ENCODE results near the gene SEPTIN7. TPM values are rescaled to one million over a fixed set of nuclear protein-coding genes. Genes with fewer than 3 reads are reported as not detected.

SEPTIN7 gene
- total and polyA plus RNA-seq, 2 of the 13 experiments (the other 11 are each of a cell fraction or from before 2014, with no cell fraction given) = 103 to 129 TPM

GRCh38 chr7:35801392-35802101 lies 690 bp downstream of the SEPTIN7 start (continued):
- no peak for TF ChIP-seq ZNF44 (CRISPR knock-in tag; IDR thresholded peaks at IDR 0.05)
- TF ChIP-seq ZNF660 (CRISPR knock-in tag; IDR thresholded peaks at IDR 0.05; ENCODE audit: borderline replicate concordance, low read depth) = no peak
- no peak for TF ChIP-seq SMAD9 (CRISPR knock-in tag; IDR thresholded peaks at IDR 0.05)
- TF ChIP-seq PTBP1 (IDR thresholded peaks at IDR 0.05; ENCODE audit: low read depth, low read length, poor library complexity, severe bottlenecking) = no peak
- TF ChIP-seq BRF2 (CRISPR knock-in tag; IDR thresholded peaks at IDR 0.05) = no peak
- TF ChIP-seq ZNF737 (CRISPR knock-in tag; IDR thresholded peaks at IDR 0.05; ENCODE audit: borderline replicate concordance) = no peak
- TF ChIP-seq ARNT (IDR thresholded peaks at IDR 0.05) = no peak
- no peak for TF ChIP-seq MIXL1 (CRISPR knock-in tag; IDR thresholded peaks at IDR 0.05)
- no peak for TF ChIP-seq NBN (conservative IDR thresholded peaks at IDR 0.05)
- no peak for TF ChIP-seq ZNF639 (CRISPR knock-in tag; conservative IDR thresholded peaks at IDR 0.05)
- TF ChIP-seq KDM5A (IDR thresholded peaks at IDR 0.05; ENCODE audit: borderline replicate concordance, low read length) = peak; percentile 59; the same call in 1 of the 2 replicates
- TF ChIP-seq ZNF749 (CRISPR knock-in tag; IDR thresholded peaks at IDR 0.05; ENCODE audit: borderline replicate concordance) = peak; percentile 54; the same call in 1 of the 2 replicates
- no peak for TF ChIP-seq ZNF775 (CRISPR knock-in tag; IDR thresholded peaks at IDR 0.05; ENCODE audit: borderline replicate concordance)
- peak; percentile 93 for TF ChIP-seq HNRNPLL (IDR thresholded peaks at IDR 0.05; ENCODE audit: low read depth, low read length, poor library complexity, severe bottlenecking)
- TF ChIP-seq JUND (CRISPR knock-in tag; IDR thresholded peaks at IDR 0.05) = no peak
- no peak for TF ChIP-seq SOX13 (IDR thresholded peaks at IDR 0.05)
- no peak for TF ChIP-seq SOX13 (CRISPR knock-in tag; conservative IDR thresholded peaks at IDR 0.05 in 1 of 2, IDR thresholded peaks at IDR 0.05 in 1 of 2)
- TF ChIP-seq YEATS4 (CRISPR knock-in tag; IDR thresholded peaks at IDR 0.05; ENCODE audit: borderline replicate concordance) = peak; percentile 10; the same call in 1 of the 2 replicates
- TF ChIP-seq SRY (CRISPR knock-in tag; IDR thresholded peaks at IDR 0.05) = 0 out of 2 replicates have a peak, but pooled peaks have one; percentile 39
- no peak for TF ChIP-seq RARA (CRISPR knock-in tag; IDR thresholded peaks at IDR 0.05)
- no peak for TF ChIP-seq IKZF1 (IDR thresholded peaks at IDR 0.05)
- TF ChIP-seq MED8 (CRISPR knock-in tag; IDR thresholded peaks at IDR 0.05; ENCODE audit: insufficient replicate concordance) = no peak
- 0 out of 2 replicates have a peak, but pooled peaks have one; percentile 23 for TF ChIP-seq AHR (CRISPR knock-in tag; IDR thresholded peaks at IDR 0.05)
- TF ChIP-seq ZNF891 (CRISPR knock-in tag; IDR thresholded peaks at IDR 0.05) = no peak; the same call in 1 of the 2 replicates
- TF ChIP-seq PAX8 (CRISPR knock-in tag; IDR thresholded peaks at IDR 0.05; ENCODE audit: borderline replicate concordance) = no peak
- no peak for TF ChIP-seq KLF11 (CRISPR knock-in tag; IDR thresholded peaks at IDR 0.05)
- no peak for TF ChIP-seq ZFAT (CRISPR knock-in tag; conservative IDR thresholded peaks at IDR 0.05)
- TF ChIP-seq PHF20 (CRISPR knock-in tag; IDR thresholded peaks at IDR 0.05) = no peak
- TF ChIP-seq AGO2 (optimal IDR thresholded peaks at IDR 0.05; ENCODE audit: low read depth, low read length) = peak; percentile 77

Data from HepG2 (cell line).